Measurements from ENCODE around the gene TBX10.
"Not testable (repeated sequence)": the region's sequence is repeated elsewhere in the genome, so short reads cannot be mapped to it uniquely, and the experiment has no call there.

Gene TBX10

GRCh38 chr11:67639438-67639859 lies at the start of gene TBX10:
Gene TBX10 (minus strand): TSS chr11:67639763. CDS start chr11:67639472, 291 bp downstream.
- DNase-seq: no peak

- no peak for DNase-seq
Observed at GRCh38 chr11:67689178-67689577, 49.6 kb upstream of the TBX10 start.

GRCh38 chr11:67687986-67688385 lies 48.4 kb upstream of the TBX10 start:
- DNase-seq: no peak

GRCh38 chr11:67685641-67686332 lies 46.2 kb upstream of the TBX10 start:
- not testable (repeated sequence) for DNase-seq

GRCh38 chr11:67682126-67683034 lies 42.8 kb upstream of the TBX10 start:
- not testable (repeated sequence) for DNase-seq

- DNase-seq: no peak
Observed at GRCh38 chr11:67680696-67681470, 41.3 kb upstream of the TBX10 start.

GRCh38 chr11:67675058-67675747 lies 35.6 kb upstream of the TBX10 start:
- no peak for DNase-seq

GRCh38 chr11:67674442-67674871 lies 34.9 kb upstream of the TBX10 start, which contains the start of gene ALDH3B2:
Gene ALDH3B2 (minus strand): TSS chr11:67674623. CDS start chr11:67666935, 7,688 bp downstream.
- no peak for DNase-seq

- DNase-seq: no peak
Observed at GRCh38 chr11:67673902-67674301, 34.3 kb upstream of the TBX10 start.

GRCh38 chr11:67673358-67673757 lies 33.8 kb upstream of the TBX10 start:
- DNase-seq: no peak

GRCh38 chr11:67671211-67671520 lies 31.6 kb upstream of the TBX10 start:
- no peak for DNase-seq

GRCh38 chr11:67670316-67671210 lies 31.0 kb upstream of the TBX10 start:
- no peak for DNase-seq

GRCh38 chr11:67668192-67668551 lies 28.6 kb upstream of the TBX10 start:
- no peak for DNase-seq

- DNase-seq: no peak
Observed at GRCh38 chr11:67667490-67668191, 28.1 kb upstream of the TBX10 start.

GRCh38 chr11:67666676-67667489 lies 27.3 kb upstream of the TBX10 start:
- no peak for DNase-seq

- DNase-seq: no peak
Observed at GRCh38 chr11:67666303-67666645, 26.7 kb upstream of the TBX10 start.

- DNase-seq: no peak
Observed at GRCh38 chr11:67665541-67666302, 26.2 kb upstream of the TBX10 start.

GRCh38 chr11:67664696-67665540 lies 25.4 kb upstream of the TBX10 start:
- no peak for DNase-seq

All from retina (tissue), 1 donor.